Measurements from ENCODE around the gene UBE2U.

Gene UBE2U

GRCh38 chr1:64199154-64199553 is 4.3 kb upstream of the UBE2U start:
- TF ChIP-seq EZH2phosphoT487 (conservative IDR thresholded peaks at IDR 0.05; ENCODE audit: low read length): no peak
- TF ChIP-seq, protein P1, sequence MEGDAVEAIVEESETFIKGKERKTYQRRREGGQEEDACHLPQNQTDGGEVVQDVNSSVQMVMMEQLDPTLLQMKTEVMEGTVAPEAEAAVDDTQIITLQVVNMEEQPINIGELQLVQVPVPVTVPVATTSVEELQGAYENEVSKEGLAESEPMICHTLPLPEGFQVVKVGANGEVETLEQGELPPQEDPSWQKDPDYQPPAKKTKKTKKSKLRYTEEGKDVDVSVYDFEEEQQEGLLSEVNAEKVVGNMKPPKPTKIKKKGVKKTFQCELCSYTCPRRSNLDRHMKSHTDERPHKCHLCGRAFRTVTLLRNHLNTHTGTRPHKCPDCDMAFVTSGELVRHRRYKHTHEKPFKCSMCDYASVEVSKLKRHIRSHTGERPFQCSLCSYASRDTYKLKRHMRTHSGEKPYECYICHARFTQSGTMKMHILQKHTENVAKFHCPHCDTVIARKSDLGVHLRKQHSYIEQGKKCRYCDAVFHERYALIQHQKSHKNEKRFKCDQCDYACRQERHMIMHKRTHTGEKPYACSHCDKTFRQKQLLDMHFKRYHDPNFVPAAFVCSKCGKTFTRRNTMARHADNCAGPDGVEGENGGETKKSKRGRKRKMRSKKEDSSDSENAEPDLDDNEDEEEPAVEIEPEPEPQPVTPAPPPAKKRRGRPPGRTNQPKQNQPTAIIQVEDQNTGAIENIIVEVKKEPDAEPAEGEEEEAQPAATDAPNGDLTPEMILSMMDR (IDR thresholded peaks at IDR 0.05; ENCODE audit: insufficient read depth, low read length, poor library complexity, severe bottlenecking): no peak
- Histone ChIP-seq H4K20me1 (ENCODE audit: low read depth, low read length) (no peaks in the 10 kb centered on the region), H3K9ac (ENCODE audit: low read length) (no peak overlapping the region), H3K9me3 (ENCODE audit: insufficient read depth, low read length) (no peaks in the 10 kb centered on the region), H3K4me3 (ENCODE audit: insufficient read depth, low read length, poor library complexity, severe bottlenecking) (no peak overlapping the region), H3F3A (ENCODE audit: insufficient read depth) (no peaks in the 10 kb centered on the region), H3K4me2 (ENCODE audit: low read depth, low read length, poor library complexity, severe bottlenecking) (no peak overlapping the region), H3K9me2 (replicated peaks; ENCODE audit: insufficient read depth, low read length) (no peaks in the 10 kb centered on the region), H3K36me3 (ENCODE audit: low read length) (no peaks in the 10 kb centered on the region), H3K27me3 (ENCODE audit: low read length) (no peaks in the 10 kb centered on the region), H3K79me2 (ENCODE audit: insufficient read depth, low read length) (no peaks in the 10 kb centered on the region), H2AFZ (ENCODE audit: low read depth, low read length, severe bottlenecking) (no peak overlapping the region), H3K27ac (ENCODE audit: low read depth, low read length) (no peak overlapping the region)

- Histone ChIP-seq H3K9me3 (ENCODE audit: insufficient read depth, low read length) (no peaks in the 10 kb centered on the region), H3K27ac (ENCODE audit: low read depth, low read length) (no peak overlapping the region), H3K27me3 (ENCODE audit: low read length) (no peaks in the 10 kb centered on the region), H3K4me2 (ENCODE audit: low read depth, low read length, poor library complexity, severe bottlenecking) (no peak overlapping the region), H3K36me3 (ENCODE audit: low read length) (no peaks in the 10 kb centered on the region), H3K9me2 (replicated peaks; ENCODE audit: insufficient read depth, low read length) (no peaks in the 10 kb centered on the region), H4K20me1 (ENCODE audit: low read depth, low read length) (no peaks in the 10 kb centered on the region), H3K9ac (ENCODE audit: low read length) (no peak overlapping the region), H3K79me2 (ENCODE audit: insufficient read depth, low read length) (no peaks in the 10 kb centered on the region), H2AFZ (ENCODE audit: low read depth, low read length, severe bottlenecking) (no peak overlapping the region), H3F3A (ENCODE audit: insufficient read depth) (no peaks in the 10 kb centered on the region), H3K4me3 (ENCODE audit: insufficient read depth, low read length, poor library complexity, severe bottlenecking) (no peak overlapping the region)
- TF ChIP-seq, protein P1 (IDR thresholded peaks at IDR 0.05; ENCODE audit: insufficient read depth, low read length, poor library complexity, severe bottlenecking): no peak
- TF ChIP-seq EZH2phosphoT487 (conservative IDR thresholded peaks at IDR 0.05; ENCODE audit: low read length): no peak
Measured at GRCh38 chr1:64200064-64200463, 3.4 kb upstream of the UBE2U start.

DNA sequence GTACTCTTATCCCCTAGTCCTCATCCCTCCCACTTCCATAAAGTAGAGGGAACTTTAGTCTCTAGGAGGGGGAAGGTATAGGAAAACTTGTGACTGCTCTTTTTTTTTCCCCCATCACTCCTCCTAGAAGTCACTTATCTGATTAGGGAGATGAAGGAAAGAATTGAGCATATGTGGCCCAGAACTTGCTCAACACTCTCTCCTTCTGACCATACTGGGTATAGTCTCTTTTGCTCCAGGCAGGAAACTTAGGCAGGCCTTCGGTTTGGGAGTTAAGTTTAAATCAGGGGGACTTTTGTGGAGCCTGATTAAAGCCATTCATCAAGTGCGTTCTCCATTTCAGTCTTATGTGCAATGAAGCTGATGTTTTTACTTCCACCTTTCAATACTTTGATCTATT is 5.8 kb downstream of the UBE2U start:
- Histone ChIP-seq H3K36me3 (ENCODE audit: low read length) (no peaks in the 10 kb centered on the region), H3K9me2 (replicated peaks; ENCODE audit: insufficient read depth, low read length) (no peaks in the 10 kb centered on the region), H4K20me1 (ENCODE audit: low read depth, low read length) (no peaks in the 10 kb centered on the region), H3K79me2 (ENCODE audit: insufficient read depth, low read length) (no peaks in the 10 kb centered on the region), H3K9me3 (ENCODE audit: insufficient read depth, low read length) (no peaks in the 10 kb centered on the region), H2AFZ (ENCODE audit: low read depth, low read length, severe bottlenecking) (no peak overlapping the region), H3K27ac (ENCODE audit: low read depth, low read length) (no peak overlapping the region), H3K4me3 (ENCODE audit: insufficient read depth, low read length, poor library complexity, severe bottlenecking) (no peak overlapping the region), H3F3A (ENCODE audit: insufficient read depth) (no peaks in the 10 kb centered on the region), H3K9ac (ENCODE audit: low read length) (no peak overlapping the region), H3K4me2 (ENCODE audit: low read depth, low read length, poor library complexity, severe bottlenecking) (no peak overlapping the region), H3K27me3 (ENCODE audit: low read length) (no peaks in the 10 kb centered on the region)
- TF ChIP-seq EZH2phosphoT487 (conservative IDR thresholded peaks at IDR 0.05; ENCODE audit: low read length): no peak
- TF ChIP-seq, protein P1 (IDR thresholded peaks at IDR 0.05; ENCODE audit: insufficient read depth, low read length, poor library complexity, severe bottlenecking): no peak
